PC-3 (cell line): ENCODE measurements around the gene PLA2G2D. TPM values are rescaled to one million over a fixed set of nuclear protein-coding genes. Genes with fewer than 3 reads are reported as not detected.

Experiments used
- ATAC-seq: fragments of 200-7000 bp; cut with Tn5 transposase; 2 replicates; pipeline ENCODE4 v1.9.1; 2020; ENCODE audit warnings: mild to moderate bottlenecking, moderate library complexity
- BruUV-seq: library from RNA; stranded (reverse); fragments of 400-500 nt; replicated peaks from 2 replicates; lab custom pipeline; 2021; lab: Mats Ljungman, UMichigan
- CTCF ChIA-PET: fragments of 300-600 bp; sonication (Branson Sonifier 250); formaldehyde crosslinking; loops from one replicate; lab custom pipeline; 2022; ENCODE audit warnings: antibody characterized with exemption; lab: Charles Lee
- POLR2A ChIA-PET: fragments of 300-600 bp; sonication (Branson Sonifier 250); formaldehyde crosslinking; loops from one replicate; lab custom pipeline; 2022; ENCODE audit warnings: antibody characterized with exemption; ENCODE audit not compliant: unreplicated experiment; lab: Charles Lee
- DNase-seq: peaks from one replicate; pipeline ENCODE4 v3.0.0-alpha.2; 2015
- H2AFZ ChIP-seq: fragments of 300-600 bp; sonication (generic); 2 replicates; pipeline ENCODE4 v1.6.0; 2016; ENCODE audit warnings: antibody characterized with exemption, low read length
- H3F3A ChIP-seq: fragments of 300-600 bp; sonication (generic); one replicate; pipeline ENCODE4 v1.6.0; 2017; ENCODE audit warnings: antibody characterized with exemption, low read length, control low read depth, mild to moderate bottlenecking; ENCODE audit not compliant: unreplicated experiment
- H3K27ac ChIP-seq: fragments of 300-600 bp; sonication (generic); 2 replicates; pipeline ENCODE4 v1.5.1; 2016; ENCODE audit warnings: mild to moderate bottlenecking, low read length
- H3K27me3 ChIP-seq: fragments of 300-600 bp; sonication (generic); 2 replicates; pipeline ENCODE4 v1.6.1; 2016; ENCODE audit warnings: low read length, mixed read lengths
- H3K36me3 ChIP-seq: fragments of 300-600 bp; sonication (generic); 2 replicates; pipeline ENCODE4 v1.6.1; 2016; ENCODE audit warnings: low read depth, mixed run types, low read length, mixed read lengths
- H3K4me1 ChIP-seq: fragments of 300-600 bp; sonication (generic); 2 replicates; pipeline ENCODE4 v1.5.1; 2016; ENCODE audit warnings: low read length; ENCODE audit not compliant: insufficient read depth
- H3K4me2 ChIP-seq: fragments of 300-600 bp; sonication (generic); 2 replicates; pipeline ENCODE4 v1.6.0; 2016; ENCODE audit warnings: low read length
- H3K4me3 ChIP-seq: fragments of 300-600 bp; sonication (generic); 2 replicates; pipeline ENCODE4 v1.5.1; 2016; ENCODE audit warnings: mild to moderate bottlenecking, low read length, mixed read lengths
- H3K79me2 ChIP-seq: fragments of 300-600 bp; sonication (generic); 2 replicates; pipeline ENCODE4 v1.6.1; 2017; ENCODE audit warnings: low read length, mixed read lengths
- H3K9ac ChIP-seq: fragments of 300-600 bp; sonication (generic); 2 replicates; pipeline ENCODE4 v1.6.0; 2016; ENCODE audit warnings: mild to moderate bottlenecking, low read length
- H3K9me2 ChIP-seq: fragments of 300-600 bp; sonication (generic); replicated peaks from 2 replicates; pipeline ENCODE4 v1.6.1; 2016; ENCODE audit warnings: mixed run types, low read length, mixed read lengths
- H3K9me3 ChIP-seq: fragments of 300-600 bp; sonication (generic); 2 replicates; pipeline ENCODE4 v1.6.1; 2016; ENCODE audit warnings: low read length, mixed read lengths
- H4K20me1 ChIP-seq: fragments of 300-600 bp; sonication (generic); 2 replicates; pipeline ENCODE4 v1.6.1; 2016; ENCODE audit warnings: low read length, mixed read lengths
- EZH2 ChIP-seq: fragments of 300-600 bp; sonication (generic); IDR thresholded peaks from one replicate; pipeline ENCODE4 v1.6.1; 2017; ENCODE audit warnings: antibody characterized with exemption, mild to moderate bottlenecking, low read length; ENCODE audit not compliant: unreplicated experiment
- EZH2phosphoT487 ChIP-seq: fragments of 300-600 bp; sonication (generic); IDR thresholded peaks from 2 replicates; pipeline ENCODE4 v1.6.1; 2018; ENCODE audit warnings: mild to moderate bottlenecking, antibody characterized with exemption, low read length, borderline replicate concordance
- intact Hi-C: fragments of 100-400 bp; cut with micrococcal nuclease; formaldehyde crosslinking; loops from 2 replicates; pipeline ENCODE4 v1.9.0; 2023
- total RNA-seq: library from RNA; depleted of rRNA; stranded (reverse); fragments of >200 nt; gene quantifications from 2 replicates; pipeline ENCODE4 v1.2.3, GENCODE V29; 2014
- TF ChIP-seq, protein P1 (sequence below): fragments of 300-600 bp; sonication (generic); conservative IDR thresholded peaks from 2 replicates; pipeline ENCODE4 v1.5.1; 2017; ENCODE audit warnings: antibody characterized with exemption, low read depth, mild to moderate bottlenecking, low read length

The PLA2G2D gene
- total RNA-seq, 1 experiment from 2014 or later = not detected

GRCh38 chr1:20083178-20083944, 36.0 kb downstream of the PLA2G2D start:
- ChIA-PET CTCF (no interaction called here), POLR2A (no interaction called here)
- Histone ChIP-seq H3K36me3 (no peaks in the 10 kb centered on the region), H3K9me3 (no peaks in the 10 kb centered on the region), H3K4me2 (no peak overlapping the region), H3K27ac (no peak overlapping the region), H3K9me2 (no peaks in the 10 kb centered on the region), H4K20me1 (no peaks in the 10 kb centered on the region), H3F3A (no peaks in the 10 kb centered on the region), H3K79me2 (no peaks in the 10 kb centered on the region), H3K4me3 (no peak overlapping the region), H2AFZ (no peak overlapping the region), H3K9ac (no peak overlapping the region), H3K27me3 (no peaks in the 10 kb centered on the region), H3K4me1 (0 out of 2 replicates have a peak, but pooled peaks cover 4% of the 10 kb centered on the region)
- TF ChIP-seq EZH2phosphoT487 (no peak), EZH2 (no peak)
- TF ChIP-seq, protein P1, sequence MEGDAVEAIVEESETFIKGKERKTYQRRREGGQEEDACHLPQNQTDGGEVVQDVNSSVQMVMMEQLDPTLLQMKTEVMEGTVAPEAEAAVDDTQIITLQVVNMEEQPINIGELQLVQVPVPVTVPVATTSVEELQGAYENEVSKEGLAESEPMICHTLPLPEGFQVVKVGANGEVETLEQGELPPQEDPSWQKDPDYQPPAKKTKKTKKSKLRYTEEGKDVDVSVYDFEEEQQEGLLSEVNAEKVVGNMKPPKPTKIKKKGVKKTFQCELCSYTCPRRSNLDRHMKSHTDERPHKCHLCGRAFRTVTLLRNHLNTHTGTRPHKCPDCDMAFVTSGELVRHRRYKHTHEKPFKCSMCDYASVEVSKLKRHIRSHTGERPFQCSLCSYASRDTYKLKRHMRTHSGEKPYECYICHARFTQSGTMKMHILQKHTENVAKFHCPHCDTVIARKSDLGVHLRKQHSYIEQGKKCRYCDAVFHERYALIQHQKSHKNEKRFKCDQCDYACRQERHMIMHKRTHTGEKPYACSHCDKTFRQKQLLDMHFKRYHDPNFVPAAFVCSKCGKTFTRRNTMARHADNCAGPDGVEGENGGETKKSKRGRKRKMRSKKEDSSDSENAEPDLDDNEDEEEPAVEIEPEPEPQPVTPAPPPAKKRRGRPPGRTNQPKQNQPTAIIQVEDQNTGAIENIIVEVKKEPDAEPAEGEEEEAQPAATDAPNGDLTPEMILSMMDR = no peak
- ATAC-seq = no peak
- BruUV-seq = no TSS peak
- intact Hi-C loops = no loop called here
- DNase-seq = no peak

GRCh38 chr1:20082772-20083171, 36.6 kb downstream of the PLA2G2D start:
- POLR2A ChIA-PET = no interaction called here
- H3K27ac ChIP-seq = no peak overlapping the region
- DNase-seq = no peak
- no TSS peak for BruUV-seq
- no peaks in the 10 kb centered on the region for H3K79me2 ChIP-seq
- H3K27me3 ChIP-seq = no peaks in the 10 kb centered on the region
- H3K9me3 ChIP-seq = no peaks in the 10 kb centered on the region
- CTCF ChIA-PET = no interaction called here
- no peak overlapping the region for H3K9ac ChIP-seq
- H3F3A ChIP-seq = no peaks in the 10 kb centered on the region
- no peak overlapping the region for H3K4me3 ChIP-seq
- no peaks in the 10 kb centered on the region for H3K9me2 ChIP-seq
- H2AFZ ChIP-seq = no peak overlapping the region
- intact Hi-C loops = no loop called here
- no peaks in the 10 kb centered on the region for H3K36me3 ChIP-seq
- TF ChIP-seq EZH2 (no peak), EZH2phosphoT487 (no peak)
- TF ChIP-seq, protein P1 = no peak
- H4K20me1 ChIP-seq = no peaks in the 10 kb centered on the region
- 0 out of 2 replicates have a peak, but pooled peaks cover 4% of the 10 kb centered on the region for H3K4me1 ChIP-seq
- no peak overlapping the region for H3K4me2 ChIP-seq
- ATAC-seq = no peak

- no peak overlapping the region for H3K4me3 ChIP-seq
- no peaks in the 10 kb centered on the region for H3K27me3 ChIP-seq
- H3F3A ChIP-seq = no peaks in the 10 kb centered on the region
- no peak overlapping the region for H2AFZ ChIP-seq
- TF ChIP-seq, protein P1 = no peak
- TF ChIP-seq EZH2phosphoT487 = no peak
- no peak for TF ChIP-seq EZH2
- H3K36me3 ChIP-seq = no peaks in the 10 kb centered on the region
- no peak overlapping the region for H3K4me2 ChIP-seq
- POLR2A ChIA-PET = interaction anchor here (0.6 kb wide), 1 partner anchor 1557 kb away, joined by 4 read pairs; no protein-coding TSS in a partner anchor
- no peaks in the 10 kb centered on the region for H3K9me3 ChIP-seq
- CTCF ChIA-PET = no interaction called here
- H3K27ac ChIP-seq = no peak overlapping the region
- 0 out of 2 replicates have a peak, but pooled peaks cover 4% of the 10 kb centered on the region for H3K4me1 ChIP-seq
- ATAC-seq = no peak
- DNase-seq = no peak
- H3K79me2 ChIP-seq = no peaks in the 10 kb centered on the region
- H4K20me1 ChIP-seq = no peaks in the 10 kb centered on the region
- BruUV-seq = no TSS peak
- intact Hi-C loops = no loop called here
- H3K9ac ChIP-seq = no peak overlapping the region
- H3K9me2 ChIP-seq = no peaks in the 10 kb centered on the region
These were observed 38.0 kb downstream of the PLA2G2D start for GRCh38 chr1:20081353-20081810.
